Endothelial cell of hepatic sinusoid (primary cell): ENCODE results near the gene PDE4D.
"Not testable (repeated sequence)": the region's sequence is repeated elsewhere in the genome, so short reads cannot be mapped to it uniquely, and the experiment has no call there.

Experiments used
- in situ Hi-C: cut with HindIII; loops from 2 replicates; pipeline ENCODE4 v1.10.0; 2017; ENCODE audit warnings: low sequenced_read_pairs

PDE4D gene

GRCh38 chr5:59487772-59488729 lies 405.5 kb downstream of the PDE4D start:
- in situ Hi-C loops, result no loop called here

DNA sequence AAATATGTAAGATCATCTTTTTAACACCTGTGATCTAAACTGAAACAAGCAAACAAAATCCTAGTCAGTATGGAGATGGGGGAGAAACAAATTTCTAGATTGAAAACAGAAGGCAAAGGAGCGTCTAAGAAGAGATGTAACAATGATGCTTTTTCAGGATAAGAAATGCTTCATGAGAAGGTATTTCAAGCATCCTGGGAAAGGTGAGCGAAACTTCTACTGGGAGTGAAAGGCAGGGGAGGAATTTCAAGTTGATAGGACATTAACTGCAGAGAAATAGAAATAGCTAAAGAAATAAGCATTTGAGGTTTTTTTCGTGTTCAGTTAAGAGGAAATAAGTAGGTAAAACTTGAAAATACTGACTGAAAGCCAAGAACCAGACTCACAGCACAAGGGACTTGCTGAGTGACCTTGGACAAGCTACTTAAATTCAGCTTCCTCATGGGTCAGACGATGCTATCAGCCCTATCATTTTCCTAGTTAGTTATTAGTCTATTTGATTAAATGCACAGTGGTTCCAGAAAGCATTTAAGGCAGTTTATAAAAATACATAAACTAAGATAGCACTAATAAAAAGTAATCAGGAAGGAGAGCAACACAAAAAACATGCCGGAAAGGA lies 406.3 kb downstream of the PDE4D start:
- in situ Hi-C loops, result no loop called here

- in situ Hi-C loops, result no loop called here
These were observed 407.0 kb downstream of the PDE4D start for GRCh38 chr5:59486508-59486907.

DNA sequence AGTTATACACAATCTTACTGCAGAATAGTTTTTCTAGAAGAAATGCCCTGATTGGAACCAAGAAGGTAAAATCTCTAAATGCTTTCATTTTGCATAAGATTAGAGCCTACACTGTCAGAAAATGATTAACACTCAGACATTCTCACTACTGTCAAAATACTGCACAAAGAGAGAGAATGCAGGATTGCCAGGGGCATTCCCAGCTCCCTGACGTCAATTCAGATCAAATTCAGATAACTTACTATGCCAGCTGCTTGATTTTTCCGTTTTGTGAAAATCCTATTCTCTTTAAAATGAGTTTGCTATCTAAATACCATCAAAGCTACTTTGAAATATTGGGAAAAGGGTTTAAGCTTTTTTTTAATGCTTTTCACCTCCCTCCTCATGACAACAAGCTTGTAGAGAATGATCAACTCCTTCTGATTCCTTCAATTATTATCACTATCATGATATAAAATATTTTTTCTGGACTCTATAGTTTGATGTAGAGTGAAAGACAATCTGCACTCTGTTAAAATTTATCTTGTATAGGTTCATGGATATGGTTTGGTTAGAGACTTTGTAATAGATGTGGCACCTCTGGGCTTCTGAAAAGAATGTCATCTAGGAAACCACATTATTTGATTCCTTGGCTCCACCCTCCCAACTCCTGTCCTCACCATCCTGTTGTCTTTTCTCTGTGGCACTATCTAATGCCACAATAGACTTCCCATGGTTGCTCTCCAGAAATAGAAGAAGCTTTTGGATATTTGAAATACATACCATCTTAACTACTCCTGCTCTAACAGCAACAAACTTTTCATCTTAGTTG lies 407.7 kb downstream of the PDE4D start:
- in situ Hi-C loops, result no loop called here

DNA sequence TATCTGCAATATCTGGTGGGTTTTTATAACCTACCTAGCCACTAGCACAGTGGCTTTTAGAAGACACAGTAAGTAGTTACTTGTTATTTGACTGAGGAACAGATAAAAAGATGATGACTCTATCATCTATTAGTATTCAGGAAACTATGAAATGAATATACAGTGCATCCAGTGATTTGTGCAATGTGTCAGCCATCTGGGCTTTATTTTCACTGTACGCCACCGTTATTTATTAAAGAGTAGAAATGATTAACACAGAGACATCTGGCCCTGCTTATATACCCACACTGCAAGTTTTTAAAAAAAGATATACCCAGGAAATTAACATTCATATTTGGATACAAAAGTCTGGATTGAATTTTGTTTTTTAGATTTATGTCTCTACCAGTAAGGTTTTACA lies 408.4 kb downstream of the PDE4D start:
- in situ Hi-C loops, result no loop called here

DNA sequence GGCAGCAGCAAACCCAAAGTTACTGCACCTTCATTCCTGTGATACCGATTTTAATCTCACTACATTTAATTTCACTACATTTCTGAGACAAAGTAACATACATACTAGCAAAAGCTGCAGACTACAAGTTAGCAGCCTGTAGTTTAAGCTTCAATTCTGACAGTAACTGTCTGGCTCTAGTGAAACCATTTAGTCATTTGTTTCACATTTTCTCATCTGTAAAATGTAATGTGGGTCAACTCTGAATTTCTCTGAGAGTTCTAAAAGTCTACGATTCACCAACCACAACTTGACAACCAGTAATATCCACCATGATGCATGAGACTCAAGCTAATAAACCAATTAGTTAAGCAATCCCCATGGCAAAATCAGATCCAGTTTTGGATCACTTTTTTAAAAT lies 408.9 kb downstream of the PDE4D start:
- in situ Hi-C loops, result no loop called here

DNA sequence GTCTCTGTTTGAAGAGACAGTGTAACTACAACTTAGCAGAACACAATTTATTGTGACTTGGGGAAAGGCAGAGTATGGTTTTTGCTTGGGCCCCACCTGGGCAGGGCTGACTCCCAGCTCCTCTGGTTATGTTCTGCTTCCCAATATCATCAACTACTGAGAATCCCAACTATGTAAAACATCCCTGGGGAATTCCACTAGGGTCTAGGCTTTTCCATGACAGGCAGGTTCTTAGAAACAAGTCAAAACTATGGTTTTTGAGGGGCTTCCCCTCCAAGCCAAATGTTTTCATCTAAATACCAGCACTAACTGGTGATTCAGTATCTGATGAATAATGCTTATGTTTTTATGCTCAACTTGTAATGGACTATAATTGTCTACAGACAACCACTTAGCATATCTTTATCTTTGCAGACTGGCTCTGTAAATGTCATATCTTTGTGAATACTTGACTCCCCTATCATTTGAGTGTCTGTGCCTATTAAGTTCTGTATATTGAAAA lies 409.5 kb downstream of the PDE4D start:
- in situ Hi-C loops, result no loop called here

- in situ Hi-C loops, result no loop called here
These were observed 414.4 kb downstream of the PDE4D start for GRCh38 chr5:59479086-59479485.

DNA sequence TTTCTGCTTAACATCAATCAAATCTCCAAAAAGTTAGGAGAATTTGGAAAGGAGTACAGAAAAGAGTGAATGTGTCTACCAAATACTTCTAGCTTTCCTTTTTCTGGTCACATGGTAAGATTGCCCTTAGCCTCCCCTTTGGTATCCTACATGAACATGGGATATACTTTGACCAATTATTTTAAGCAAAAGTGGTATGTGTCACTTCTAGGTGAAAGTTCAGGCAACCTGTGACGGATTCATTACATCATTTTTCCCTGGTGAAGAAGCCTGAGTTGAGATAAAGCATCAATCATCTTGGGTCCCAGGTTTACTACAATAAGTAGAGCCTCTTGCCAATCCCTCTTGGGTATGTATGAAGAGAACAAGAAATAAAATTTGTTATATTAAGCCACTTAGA lies 419.2 kb downstream of the PDE4D start:
- in situ Hi-C loops, result no loop called here

GRCh38 chr5:59473611-59474010 lies 419.9 kb downstream of the PDE4D start:
- in situ Hi-C loops, result no loop called here

DNA sequence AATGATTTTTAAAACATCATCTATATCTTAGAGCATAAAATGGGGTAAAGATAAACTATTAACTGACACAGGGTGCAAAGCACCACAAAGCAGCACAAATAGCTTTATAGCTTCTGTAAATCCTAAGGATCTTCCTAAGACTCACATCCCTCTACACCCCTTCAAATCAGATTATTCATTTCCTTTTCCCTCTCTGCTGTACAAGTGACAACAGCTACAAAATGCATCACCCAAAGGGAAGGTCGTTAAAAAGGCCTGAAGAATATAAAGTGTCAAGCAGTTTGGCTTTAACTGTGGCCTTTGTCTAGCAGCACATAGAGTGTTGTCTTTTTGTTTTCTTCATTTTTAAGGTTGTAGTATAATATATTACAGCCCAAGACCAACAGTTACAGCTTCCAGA lies 422.1 kb downstream of the PDE4D start:
- in situ Hi-C loops, result no loop called here

- in situ Hi-C loops, result no loop called here
These were observed 425.6 kb downstream of the PDE4D start for GRCh38 chr5:59467969-59468368.

- in situ Hi-C loops, result no loop called here
These were observed 427.3 kb downstream of the PDE4D start for GRCh38 chr5:59466271-59466670.

DNA sequence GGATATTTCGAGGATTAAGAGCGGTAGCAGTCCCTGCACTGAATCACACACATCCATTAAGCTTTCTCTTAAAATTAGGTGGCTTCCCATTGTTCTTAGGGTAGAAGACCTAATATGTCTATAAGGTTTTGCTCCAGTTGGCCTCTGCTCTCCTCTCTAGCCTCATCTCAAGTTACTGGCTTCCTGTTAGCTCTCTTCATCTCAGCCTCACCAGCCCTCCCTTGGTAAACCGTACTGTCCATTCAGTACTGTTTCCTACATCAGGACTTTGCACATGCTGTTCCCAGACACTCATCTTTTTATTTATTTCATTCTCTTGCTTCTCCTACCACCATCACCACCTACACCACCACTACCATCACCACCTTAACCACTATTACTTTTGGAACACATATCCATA lies 428.6 kb downstream of the PDE4D start:
- in situ Hi-C loops, result no loop called here

GRCh38 chr5:59463618-59464166 lies 429.8 kb downstream of the PDE4D start:
- in situ Hi-C loops, result not testable (repeated sequence)

- in situ Hi-C loops, result no loop called here
These were observed 430.6 kb downstream of the PDE4D start for GRCh38 chr5:59462956-59463355.

DNA sequence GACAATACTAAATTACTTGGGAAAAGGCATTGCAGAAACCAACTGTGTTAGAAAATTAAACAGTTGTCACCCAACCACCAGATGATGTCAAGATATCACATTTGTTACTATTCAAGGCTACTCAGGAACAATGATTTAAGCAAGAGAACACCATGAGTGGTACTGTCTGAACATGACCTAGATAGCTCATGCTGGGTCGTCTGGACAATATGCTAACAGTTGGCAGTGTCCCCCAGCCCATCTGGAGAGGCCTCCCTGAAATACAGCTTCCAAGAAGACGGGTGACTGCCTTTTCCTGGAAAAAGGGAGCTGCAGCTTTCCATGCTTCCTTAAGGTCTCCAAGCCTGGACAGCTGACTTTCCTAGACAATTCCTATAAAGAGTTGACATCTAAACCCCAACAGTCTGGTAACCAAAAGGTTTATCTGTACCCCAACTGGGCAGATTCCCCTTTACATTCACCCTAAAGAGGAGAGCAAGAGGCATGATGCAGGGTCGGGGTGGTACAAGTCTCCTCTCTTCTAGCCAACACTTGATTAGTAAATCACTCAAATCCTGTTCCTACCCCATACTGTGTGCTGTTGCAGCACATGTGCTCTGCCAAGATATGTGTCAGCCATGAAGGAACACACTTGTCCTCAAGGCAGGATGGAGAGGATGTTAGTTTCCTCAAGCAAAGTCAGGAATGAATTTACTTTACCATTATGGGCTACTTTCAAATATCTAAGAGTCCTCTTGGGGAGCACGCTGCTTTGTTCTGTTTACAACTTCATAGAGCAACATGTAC lies 433.0 kb downstream of the PDE4D start:
- in situ Hi-C loops, result no loop called here

- in situ Hi-C loops, result no loop called here
These were observed 434.4 kb downstream of the PDE4D start for GRCh38 chr5:59458966-59459729.

DNA sequence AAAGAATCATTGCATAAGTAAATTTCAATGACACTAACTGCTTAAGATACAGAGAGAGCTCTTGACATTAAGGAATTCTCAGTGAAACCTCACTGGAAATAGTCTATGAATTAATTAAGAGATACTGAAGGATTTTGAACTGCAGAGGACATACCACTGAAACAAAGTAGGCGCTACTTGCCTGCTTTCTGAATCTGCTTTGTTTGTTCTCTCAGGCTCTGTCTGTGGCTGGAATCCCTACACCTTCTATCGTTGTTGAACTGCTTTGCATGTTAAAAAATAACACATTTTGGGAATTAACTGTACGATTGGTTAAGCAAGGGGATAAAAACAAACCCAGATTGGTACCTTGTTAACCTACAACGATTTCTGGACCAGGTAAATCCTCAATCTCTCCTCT lies 435.2 kb downstream of the PDE4D start:
- in situ Hi-C loops, result no loop called here
